Fibroblast of lung (primary cell): Measurements from ENCODE around the gene ADAP1. TPM values are rescaled to one million over a fixed set of nuclear protein-coding genes. Genes with fewer than 3 reads are reported as not detected.

ENCODE experiments used
- DNase-seq, 2 donors: peaks; one replicate each; pipeline versions ENCODE4 v3.0.0 to v3.0.0-alpha.2; 2010; ENCODE audit warnings: low read depth in 2 of 2
- H2AFZ ChIP-seq: 2 replicates; pipeline ENCODE4 v1.5.1; 2012; ENCODE audit warnings: low read length, control low read depth, inconsistent platforms
- H3K27ac ChIP-seq: 2 replicates; pipeline ENCODE4 v1.5.1; 2011; ENCODE audit warnings: low read length, control low read depth; ENCODE audit not compliant: insufficient read depth
- H3K27me3 ChIP-seq: 2 replicates; pipeline ENCODE4 v1.5.1; 2011; ENCODE audit warnings: mild to moderate bottlenecking, low read length; ENCODE audit not compliant: control insufficient read depth, insufficient read depth
- H3K36me3 ChIP-seq: 2 replicates; pipeline ENCODE4 v1.5.1; 2011; ENCODE audit warnings: low read length; ENCODE audit not compliant: control insufficient read depth, insufficient read depth
- H3K4me1 ChIP-seq: 2 replicates; pipeline ENCODE4 v1.5.1; 2011; ENCODE audit warnings: low read length; ENCODE audit not compliant: control insufficient read depth, insufficient read depth; ENCODE audit errors: extremely low read depth
- H3K4me2 ChIP-seq: 2 replicates; pipeline ENCODE4 v1.5.1; 2011; ENCODE audit warnings: low read length, control low read depth; ENCODE audit not compliant: insufficient read depth; ENCODE audit errors: extremely low read depth
- H3K4me3 ChIP-seq, 4 experiments: fragments of 200-600 bp in 1 of 4; sonication (generic) in 1 of 4; replicated peaks in 1 of 4; 2 replicates each; pipeline ENCODE4 v1.5.1; 2011 to 2016; ENCODE audit warnings: low read length in 4 of 4, low read depth in 3 of 4, mild to moderate bottlenecking in 3 of 4, control low read depth in 2 of 4, inconsistent platforms in 1 of 4, mixed read lengths in 1 of 4; ENCODE audit not compliant: insufficient read depth in 1 of 4; ENCODE audit errors: control extremely low read depth in 1 of 4
- H3K79me2 ChIP-seq: 2 replicates; pipeline ENCODE4 v1.5.1; 2012; ENCODE audit warnings: mild to moderate bottlenecking, low read length, inconsistent platforms; ENCODE audit not compliant: control insufficient read depth, insufficient read depth
- H3K9ac ChIP-seq: 2 replicates; pipeline ENCODE4 v1.5.1; 2011; ENCODE audit warnings: mild to moderate bottlenecking, low read length, control low read depth; ENCODE audit not compliant: insufficient read depth
- H3K9me3 ChIP-seq: 2 replicates; pipeline ENCODE4 v1.5.1; 2012; ENCODE audit warnings: low read depth, low read length; ENCODE audit not compliant: control insufficient read depth, insufficient read depth
- H4K20me1 ChIP-seq: 2 replicates; pipeline ENCODE4 v1.5.1; 2011; ENCODE audit warnings: low read length; ENCODE audit not compliant: control insufficient read depth, insufficient read depth; ENCODE audit errors: extremely low read depth
- CTCF ChIP-seq, 2 donors: IDR thresholded peaks in 1 of 2; conservative IDR thresholded peaks in 1 of 2; 1 replicate in 1 of 2; 2 replicates in 1 of 2; pipeline ENCODE4 v1.5.1; 2011 to 2012; ENCODE audit warnings: low read length in 2 of 2, control low read depth in 1 of 2, inconsistent platforms in 1 of 2, low read depth in 1 of 2, mild to moderate bottlenecking in 1 of 2
- EZH2 ChIP-seq: IDR thresholded peaks from 2 replicates; pipeline ENCODE4 v1.5.1; 2012; ENCODE audit warnings: low read length, control low read depth, mild to moderate bottlenecking; ENCODE audit errors: missing control alignments
- polyA plus RNA-seq, 2 donors: library from polyadenylated mRNA; depleted of rRNA in 1 of 2; stranded (reverse) in 1 of 2; unstranded in 1 of 2; fragments of >200 nt; gene quantifications; 2 replicates each; pipeline ENCODE4 v1.2.1, GENCODE V29; 2011 to 2012; ENCODE audit warnings: missing spikeins in 1 of 2
- total RNA-seq: library from RNA; depleted of rRNA; stranded (reverse); fragments of >200 nt; gene quantifications from 2 replicates; pipeline ENCODE4 v1.2.1, GENCODE V29; 2014

Gene ADAP1
- total and polyA plus RNA-seq, 2 donors (not counting 1 experiment from before 2014, with no cell fraction given), result 1.1 to 2.3 TPM

GRCh38 chr7:919114-919442 is 35.4 kb downstream of the ADAP1 start:
- Histone ChIP-seq H3K36me3 (no peaks in the 10 kb centered on the region), H3K4me3 (no peak overlapping the region), H3K27me3 (no peaks in the 10 kb centered on the region), H3K79me2 (no peaks in the 10 kb centered on the region), H3K9me3 (no peaks in the 10 kb centered on the region), H3K27ac (no peak overlapping the region), H3K4me1 (peaks cover 2% of the 10 kb centered on the region), H3K4me2 (no peak overlapping the region), H3K9ac (no peak overlapping the region), H4K20me1 (no peaks in the 10 kb centered on the region), H2AFZ (no peak overlapping the region)
- TF ChIP-seq EZH2 (no peak), CTCF (conservative IDR thresholded peaks at IDR 0.05 in 1 of 2, IDR thresholded peaks at IDR 0.05 in 1 of 2; ENCODE audit: low read depth in 1 of 2, low read length in 2 of 2) (no peak)
- DNase-seq, result no peak

DNA sequence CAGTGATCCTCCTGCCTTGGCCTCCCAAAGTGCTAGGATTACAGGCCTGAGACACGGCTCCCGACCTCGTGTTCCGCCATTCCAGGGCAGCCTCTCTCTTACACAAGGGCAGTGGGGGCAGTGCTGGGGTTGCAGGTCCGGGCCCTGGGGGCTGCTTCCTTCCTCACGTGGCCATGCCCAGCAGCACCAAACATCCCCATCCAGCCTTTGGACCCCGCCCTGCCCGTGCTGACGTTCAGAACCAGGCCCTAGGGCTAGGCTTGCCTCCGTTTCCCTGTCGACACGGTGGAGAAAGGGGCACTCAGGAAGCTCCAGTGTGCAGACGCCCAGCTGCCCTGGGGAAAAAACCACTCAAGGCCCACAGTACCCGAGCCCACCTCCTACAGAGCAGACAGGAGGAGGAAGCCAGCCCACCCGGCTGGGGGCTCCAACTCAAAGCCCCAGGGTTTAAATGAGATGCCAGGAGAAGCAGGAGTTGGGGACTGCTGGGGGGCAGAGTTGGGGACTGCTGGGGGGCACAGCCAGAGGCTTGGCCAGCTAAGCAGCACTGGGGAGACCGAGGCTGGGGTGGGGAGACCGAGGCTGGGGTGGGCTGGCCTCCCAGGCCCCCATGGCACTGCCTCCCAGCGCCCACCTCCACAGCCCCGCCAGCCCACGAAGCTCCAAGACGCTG is 35.9 kb downstream of the ADAP1 start:
- Histone ChIP-seq H3K9me3 (no peaks in the 10 kb centered on the region), H3K36me3 (no peaks in the 10 kb centered on the region), H3K27ac (no peak overlapping the region), H3K79me2 (no peaks in the 10 kb centered on the region), H3K27me3 (no peaks in the 10 kb centered on the region), H3K4me3 (no peak overlapping the region), H4K20me1 (no peaks in the 10 kb centered on the region), H3K9ac (no peak overlapping the region), H3K4me1 (peaks cover 2% of the 10 kb centered on the region), H2AFZ (no peak overlapping the region), H3K4me2 (no peak overlapping the region)
- TF ChIP-seq EZH2 (no peak), CTCF (conservative IDR thresholded peaks at IDR 0.05 in 1 of 2, IDR thresholded peaks at IDR 0.05 in 1 of 2; ENCODE audit: low read depth in 1 of 2, low read length in 2 of 2) (no peak)
- no peak for DNase-seq

DNA sequence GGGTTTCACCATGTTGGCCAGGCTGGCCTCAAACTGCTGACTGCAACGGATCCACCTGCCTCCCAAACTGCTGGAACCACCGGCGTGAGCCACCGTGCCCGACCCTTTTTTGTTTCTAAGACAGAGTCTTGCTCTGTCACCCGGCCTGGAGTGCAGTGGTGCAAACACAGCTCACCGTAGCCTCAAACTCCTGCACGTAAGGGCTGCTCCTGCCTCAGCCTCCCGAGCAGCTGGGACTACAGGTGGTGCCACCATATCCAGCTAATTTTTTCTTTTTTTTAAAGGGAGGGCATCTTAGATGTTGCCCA is 36.4 kb downstream of the ADAP1 start:
- Histone ChIP-seq H3K4me1 (no peaks in the 10 kb centered on the region), H3K9ac (no peak overlapping the region), H3K79me2 (no peaks in the 10 kb centered on the region), H3K27ac (no peak overlapping the region), H4K20me1 (no peaks in the 10 kb centered on the region), H3K9me3 (no peaks in the 10 kb centered on the region), H2AFZ (no peak overlapping the region), H3K4me3 (no peak overlapping the region), H3K36me3 (no peaks in the 10 kb centered on the region), H3K27me3 (no peaks in the 10 kb centered on the region), H3K4me2 (no peak overlapping the region)
- TF ChIP-seq CTCF (conservative IDR thresholded peaks at IDR 0.05 in 1 of 2, IDR thresholded peaks at IDR 0.05 in 1 of 2; ENCODE audit: low read depth in 1 of 2, low read length in 2 of 2), result no peak
- TF ChIP-seq EZH2, result no peak
- no peak for DNase-seq
